HepG2 (cell line): ENCODE results near the gene PEX11A. TPM values are rescaled to one million over a fixed set of nuclear protein-coding genes. Genes with fewer than 3 reads are reported as not detected.

ENCODE experiments used
- ATAC-seq: fragments of 200-7000 bp; cut with Tn5 transposase; 3 replicates; pipeline ENCODE4 v1.9.1; 2020; ENCODE audit warnings: mild to moderate bottlenecking, moderate library complexity
- BruUV-seq: library from RNA; stranded (reverse); fragments of 400-500 nt; replicated peaks from 2 replicates; lab custom pipeline; 2021; lab: Mats Ljungman, UMichigan
- CTCF ChIA-PET: fragments of 300-600 bp; formaldehyde crosslinking; extraction: SDS; loops from one replicate; lab custom pipeline; 2021; ENCODE audit warnings: low total read pairs, inconsistent platforms, low intra/inter-chr PET ratio; lab: Yijun Ruan, JAX
- POLR2A ChIA-PET: fragments of 350-600 bp; sonication (Branson Sonifier 250); formaldehyde crosslinking; loops from one replicate; lab custom pipeline; 2020; ENCODE audit warnings: antibody characterized with exemption, inconsistent platforms; lab: Yijun Ruan, JAX
- DNase-seq: peaks from one replicate; pipeline ENCODE4 v3.0.0-alpha.2; 2015; ENCODE audit warnings: low spot score
- FAIRE-seq: peaks from 3 replicates; lab custom pipeline; 2011; peaks lifted over from hg19 to GRCh38; lab: Jason Lieb, UNC
- H2AFZ ChIP-seq: one replicate; pipeline ENCODE4 v1.6.1; 2011; ENCODE audit warnings: low read length, inconsistent platforms
- H3K27ac ChIP-seq: fragments of 300-600 bp; 3 replicates; pipeline ENCODE4 v1.8.0; 2011; ENCODE audit warnings: mixed run types, mild to moderate bottlenecking, mixed read lengths, low read length, inconsistent platforms; ENCODE audit not compliant: insufficient read depth; ENCODE audit errors: extremely low read length
- H3K27me3 ChIP-seq, 2 experiments: fragments of 200-600 bp in 1 of 2; 2 replicates in 1 of 2; 3 replicates in 1 of 2; pipeline versions ENCODE4 v1.6.0 to v1.8.0; 2011; ENCODE audit warnings: low read length in 2 of 2, mild to moderate bottlenecking in 2 of 2, moderate library complexity in 2 of 2, inconsistent platforms in 1 of 2; ENCODE audit not compliant: insufficient read depth in 2 of 2, control insufficient read depth in 1 of 2
- H3K36me3 ChIP-seq, 2 experiments: fragments of 200-600 bp in 1 of 2; replicated peaks in 1 of 2; 2 replicates in 1 of 2; 3 replicates in 1 of 2; pipeline versions ENCODE4 v1.5.1 to v1.8.0; 2011; ENCODE audit warnings: low read length in 2 of 2, inconsistent platforms in 1 of 2; ENCODE audit not compliant: insufficient read depth in 2 of 2, control insufficient read depth in 1 of 2
- H3K4me1 ChIP-seq: 2 replicates; pipeline ENCODE4 v1.5.1; 2012; ENCODE audit warnings: low read length, inconsistent platforms; ENCODE audit not compliant: insufficient read depth
- H3K4me2 ChIP-seq: 2 replicates; pipeline ENCODE4 v1.6.0; 2011; ENCODE audit warnings: low read depth, low read length, inconsistent platforms
- H3K4me3 ChIP-seq, 3 experiments: fragments of 200-600 bp in 1 of 3; sonication (generic), shearing (Covaris generic) in 1 of 3; replicated peaks in 1 of 3; 2 replicates each; pipeline ENCODE4 v1.5.1; 2011 to 2016; ENCODE audit warnings: low read length in 3 of 3, inconsistent platforms in 2 of 3, low read depth in 2 of 3, mild to moderate bottlenecking in 2 of 3, control low read depth in 1 of 3, mixed read lengths in 1 of 3; ENCODE audit not compliant: insufficient read depth in 1 of 3
- H3K79me2 ChIP-seq: one replicate; pipeline ENCODE4 v1.6.1; 2011; ENCODE audit warnings: low read length, inconsistent platforms; ENCODE audit not compliant: insufficient read depth
- H3K9ac ChIP-seq: 2 replicates; pipeline ENCODE4 v1.6.0; 2011; ENCODE audit warnings: mild to moderate bottlenecking, low read depth, low read length, inconsistent platforms; ENCODE audit not compliant: insufficient read depth
- H3K9me3 ChIP-seq: 2 replicates; pipeline ENCODE4 v1.5.1; 2012; ENCODE audit warnings: mild to moderate bottlenecking, low read length
- H4K20me1 ChIP-seq: 2 replicates; pipeline ENCODE4 v1.6.0; 2011; ENCODE audit warnings: inconsistent platforms, mild to moderate bottlenecking, low read length, moderate library complexity; ENCODE audit not compliant: insufficient read depth
- AGO2 ChIP-seq: fragments of 200-400 bp; formaldehyde crosslinking; optimal IDR thresholded peaks from 2 replicates; pipeline ENCODE3; 2017; ENCODE audit warnings: mild to moderate bottlenecking, low read depth, low read length, moderate library complexity
- CHD4 ChIP-seq: fragments of 200-600 bp; sonication (generic); IDR thresholded peaks from 2 replicates; pipeline ENCODE4 v1.7.0; 2017; ENCODE audit warnings: mild to moderate bottlenecking, low read length, borderline replicate concordance
- HBP1 ChIP-seq: IDR thresholded peaks from 2 replicates; pipeline ENCODE4 v1.6.1; 2016; ENCODE audit warnings: low read depth, control low read depth
- RORA ChIP-seq: sonication (generic); formaldehyde crosslinking; IDR thresholded peaks from 2 replicates; pipeline ENCODE4 v1.5.0; 2020; ENCODE audit warnings: mild to moderate bottlenecking, missing genetic modification reagents, moderate library complexity
- TFDP2 ChIP-seq: sonication (generic); formaldehyde crosslinking; IDR thresholded peaks from 2 replicates; pipeline ENCODE4 v1.4.0; 2020; ENCODE audit warnings: missing genetic modification reagents
- YEATS4 ChIP-seq: sonication (generic); formaldehyde crosslinking; IDR thresholded peaks from 2 replicates; pipeline ENCODE4 v1.4.0; 2020; ENCODE audit warnings: missing genetic modification reagents, borderline replicate concordance
- ZKSCAN1 ChIP-seq: fragments of 150-350 bp; IDR thresholded peaks from 2 replicates; pipeline ENCODE4 v1.6.1; 2014; ENCODE audit warnings: low read length
- ZNF160 ChIP-seq: sonication (generic); formaldehyde crosslinking; IDR thresholded peaks from 2 replicates; pipeline ENCODE4 v1.8.0; 2022; ENCODE audit warnings: mild to moderate bottlenecking, inconsistent platforms, missing genetic modification reagents
- ZNF280B ChIP-seq: sonication (generic); formaldehyde crosslinking; IDR thresholded peaks from 2 replicates; pipeline ENCODE4 v1.5.0; 2020; ENCODE audit warnings: missing genetic modification reagents, mild to moderate bottlenecking, borderline replicate concordance
- ZNF569 ChIP-seq: sonication (generic); formaldehyde crosslinking; IDR thresholded peaks from 2 replicates; pipeline ENCODE4 v1.5.0; 2020; ENCODE audit warnings: mild to moderate bottlenecking, missing genetic modification reagents, moderate library complexity, borderline replicate concordance
- ZNF598 ChIP-seq: sonication (generic); formaldehyde crosslinking; IDR thresholded peaks from 2 replicates; pipeline ENCODE4 v1.5.1; 2020; ENCODE audit warnings: mild to moderate bottlenecking, missing genetic modification reagents, borderline replicate concordance
- ZNF639 ChIP-seq: conservative IDR thresholded peaks from 2 replicates; pipeline ENCODE4 v1.6.1; 2018; ENCODE audit warnings: missing genetic modification reagents
- ZNF709 ChIP-seq: sonication (generic); formaldehyde crosslinking; IDR thresholded peaks from 2 replicates; pipeline ENCODE4 v1.5.0; 2020; ENCODE audit warnings: mild to moderate bottlenecking, missing genetic modification reagents
- ZNF891 ChIP-seq: sonication (generic); formaldehyde crosslinking; IDR thresholded peaks from 2 replicates; pipeline ENCODE4 v1.5.0; 2020; ENCODE audit warnings: mild to moderate bottlenecking, missing genetic modification reagents
- WGBS: methylation state at CpG from one replicate; pipeline ENCODE4 v1.1.6; 2017; ENCODE audit warnings: low lambda C conversion rate; 5-methylcytosine and 5-hydroxymethylcytosine counted together
- in situ Hi-C: cut with HindIII; loops from 2 replicates; pipeline ENCODE4 v1.10.0; 2017; ENCODE audit warnings: low pct_unique_long_range_greater_than_20kb; ENCODE audit not compliant: extremely low pct_ligation_motif_present
- intact Hi-C: fragments of 100-400 bp; cut with micrococcal nuclease; formaldehyde crosslinking; loops from one replicate; pipeline ENCODE4 v1.10.0; 2022; ENCODE audit not compliant: unreplicated experiment
- polyA plus RNA-seq, 8 experiments: library from polyadenylated mRNA; depleted of rRNA in 3 of 8; stranded (reverse) in 7 of 8; unstranded in 1 of 8; fragments of >200 nt; fragmentation: Illumina TruSeq in 4 of 8; extraction: Trizol in 4 of 8; gene quantifications; 2 replicates each; pipeline versions ENCODE4 v1.2.1 to v1.2.3, GENCODE V29; 2011 to 2016; ENCODE audit warnings: low read depth in 4 of 8, missing spikeins in 1 of 8, mixed read lengths in 1 of 8; ENCODE audit not compliant: insufficient read depth in 1 of 8
- total RNA-seq, 5 experiments: library from RNA; depleted of rRNA; stranded (reverse); fragments of >200 nt; fragmentation: Illumina TruSeq; extraction: Trizol; gene quantifications; 2 replicates each; pipeline ENCODE4 v1.2.3, GENCODE V29; 2016; ENCODE audit warnings: low read depth in 1 of 5

PEX11A gene
- total and polyA plus RNA-seq, 2 of the 13 experiments (the other 11 are each of a cell fraction or from before 2014, with no cell fraction given) = 9.9 to 15.1 TPM

GRCh38 chr15:89642106-89642505 is 48.4 kb downstream of the PEX11A start:
- Histone ChIP-seq H3K9ac (no peak overlapping the region), H4K20me1 (no peaks in the 10 kb centered on the region), H3K36me3 (peaks cover 0 to 2% of the 10 kb centered on the region in 2 experiments; a peak in 1 of 5 replicates), H3K4me3 (no peak overlapping the region), H3K9me3 (no peaks in the 10 kb centered on the region), H3K4me2 (no peak overlapping the region), H2AFZ (no peak overlapping the region), H3K79me2 (no peaks in the 10 kb centered on the region), H3K27me3 (no peaks in the 10 kb centered on the region), H3K4me1 (no peaks in the 10 kb centered on the region), H3K27ac (no peak overlapping the region)
- BruUV-seq = no TSS peak
- FAIRE-seq (no peak), ATAC-seq (no peak), DNase-seq (no peak)
- POLR2A ChIA-PET = no interaction called here
- CTCF ChIA-PET = no interaction called here
- intact Hi-C loops (no loop called here), in situ Hi-C loops (no loop called here)
- no peak for TF ChIP-seq ZKSCAN1
- no peak for TF ChIP-seq RORA (CRISPR knock-in tag)
- peak; percentile 26 for TF ChIP-seq AGO2
- 98% methylated on average over 8 of the region's 16 CpGs for WGBS

GRCh38 chr15:89641053-89641452 is 49.5 kb downstream of the PEX11A start:
- Histone ChIP-seq H3K27ac (no peak overlapping the region), H3K79me2 (no peaks in the 10 kb centered on the region), H3K27me3 (no peaks in the 10 kb centered on the region), H3K36me3 (peaks cover 0 to 2% of the 10 kb centered on the region in 2 experiments; a peak in 1 of 5 replicates), H3K9ac (no peak overlapping the region), H3K9me3 (no peaks in the 10 kb centered on the region), H3K4me1 (no peaks in the 10 kb centered on the region), H4K20me1 (no peaks in the 10 kb centered on the region), H3K4me3 (no peak overlapping the region), H2AFZ (no peak overlapping the region), H3K4me2 (no peak overlapping the region)
- FAIRE-seq (no peak), DNase-seq (no peak), ATAC-seq (no peak)
- WGBS = 94% methylated on average over 5 of the region's 5 CpGs
- ChIA-PET POLR2A (no interaction called here), CTCF (no interaction called here)
- in situ Hi-C loops = no loop called here
- no TSS peak for BruUV-seq
- intact Hi-C loops = no loop called here
- no peak for TF ChIP-seq CHD4
- no peak for TF ChIP-seq ZNF160 (CRISPR knock-in tag)
- no peak for TF ChIP-seq TFDP2 (CRISPR knock-in tag)
- TF ChIP-seq ZNF639 (CRISPR knock-in tag) = no peak
- TF ChIP-seq ZNF891 (CRISPR knock-in tag) = no peak
- TF ChIP-seq ZNF598 (CRISPR knock-in tag) = no peak
- no peak for TF ChIP-seq YEATS4 (CRISPR knock-in tag)
- TF ChIP-seq ZNF569 (CRISPR knock-in tag) = no peak
- TF ChIP-seq HBP1 (CRISPR knock-in tag) = no peak
- TF ChIP-seq ZNF280B = no peak
- no peak for TF ChIP-seq ZNF709
